ENCODE measurements around the gene TOM1L2.

- TF ChIP-seq CTCF (IDR thresholded peaks at IDR 0.05; ENCODE audit: poor library complexity): no peak
- TF ChIP-seq EZH2phosphoT487 (IDR thresholded peaks at IDR 0.05; ENCODE audit: low read depth, severe bottlenecking, unreplicated experiment): no peak
- TF ChIP-seq EZH2 (IDR thresholded peaks at IDR 0.05; ENCODE audit: borderline replicate concordance): no peak
These were observed 7.6 kb upstream of the TOM1L2 start for GRCh38 chr17:17979778-17980177.
